Activated CD4-positive, alpha-beta T cell treated with anti-CD3 and anti-CD28 coated beads, Interleukin-2, amount 50 U/mL, for 16 hours (primary cell): Measurements from ENCODE around the gene CACNA1H.

Experiments
- DNase-seq: peaks from one replicate; pipeline ENCODE4 v3.0.0-alpha.2; 2020

CACNA1H gene

GRCh38 chr16:1152651-1153259 lies at the start of gene CACNA1H:
Gene CACNA1H (plus strand): TSS chr16:1153106. CDS start chr16:1153738, 632 bp downstream.
- DNase-seq = peak; percentile 31

GRCh38 chr16:1103636-1103980 lies 49.3 kb upstream of the CACNA1H start:
- DNase-seq = no peak

DNA sequence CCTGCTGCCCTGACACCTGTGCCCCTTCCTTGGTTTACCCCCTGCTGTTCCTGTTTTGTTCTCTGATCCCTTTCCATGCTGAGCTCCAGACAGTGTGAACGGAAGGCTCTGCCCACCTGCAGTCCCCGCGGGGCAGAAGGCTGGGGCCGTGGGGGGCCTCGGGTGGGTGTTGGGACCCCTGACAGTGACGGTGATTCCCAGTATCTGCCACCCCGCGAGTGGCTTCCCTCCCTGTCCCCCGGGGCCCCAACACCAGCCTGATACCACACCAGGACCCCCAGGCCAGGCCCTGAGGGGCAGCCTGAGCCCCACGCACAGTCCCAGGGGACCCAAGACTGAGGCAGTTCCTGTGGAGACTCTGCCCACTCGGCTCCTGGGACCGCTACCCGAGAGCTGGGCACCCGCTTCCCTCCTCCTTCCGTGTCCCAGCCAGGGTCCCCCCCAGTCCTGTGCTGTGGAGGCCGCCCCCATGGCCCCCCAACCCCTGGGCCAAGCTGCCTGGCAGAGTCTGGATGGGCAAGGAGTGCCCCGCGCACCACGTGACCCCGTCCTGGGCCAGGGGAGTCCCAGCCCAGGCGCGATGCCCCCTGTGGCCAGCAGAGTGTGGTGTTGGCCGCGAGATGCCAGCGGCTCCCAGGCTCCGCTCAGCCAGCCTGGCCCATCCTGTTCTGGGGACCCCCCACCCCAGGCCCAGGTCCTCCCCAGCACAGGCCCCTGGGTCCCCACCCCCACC lies 46.9 kb upstream of the CACNA1H start:
- peak; percentile 16 for DNase-seq

DNA sequence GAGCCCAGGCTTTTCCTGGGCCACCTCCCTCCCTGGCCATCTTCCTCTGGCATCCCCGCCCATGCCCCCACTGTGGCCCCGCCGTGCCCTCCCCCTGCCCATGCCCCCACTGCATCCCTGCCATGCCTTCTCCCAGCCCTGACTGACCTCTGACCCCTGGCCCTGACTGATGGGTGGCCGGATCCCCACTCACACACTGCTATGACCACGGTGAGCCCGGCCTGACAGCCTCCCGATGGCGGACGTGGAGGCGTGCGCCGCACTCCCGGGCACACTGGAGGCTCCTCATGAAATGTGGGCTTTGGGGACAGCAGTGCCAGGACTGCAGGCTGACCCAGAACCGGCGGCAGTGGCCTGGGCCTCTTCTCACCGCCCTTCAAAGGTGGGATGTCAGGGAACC lies 46.2 kb upstream of the CACNA1H start:
- DNase-seq = no peak

DNA sequence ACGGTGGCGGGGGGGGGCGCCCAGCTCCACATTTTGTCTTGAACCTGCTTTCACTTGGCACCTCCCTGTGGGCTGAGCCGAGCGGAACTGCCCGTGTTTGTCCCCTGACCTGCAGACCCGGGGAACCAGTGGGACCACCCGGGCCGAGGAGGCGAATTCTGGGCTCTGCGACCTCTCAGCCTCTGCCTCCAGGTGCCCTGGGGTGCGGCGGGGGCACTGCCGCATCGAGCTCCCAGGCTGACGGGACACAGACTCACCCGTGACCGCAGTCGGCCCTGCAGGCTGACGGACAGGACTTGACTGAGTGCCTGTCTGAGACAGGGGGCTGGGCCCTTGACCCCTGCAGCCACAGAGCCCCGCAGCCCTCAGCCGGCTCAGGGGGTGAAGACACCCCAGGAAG lies 45.8 kb upstream of the CACNA1H start:
- no peak for DNase-seq

GRCh38 chr16:1107731-1108130 lies 45.2 kb upstream of the CACNA1H start:
- no peak for DNase-seq

GRCh38 chr16:1108299-1109252 lies 44.3 kb upstream of the CACNA1H start:
- DNase-seq = no peak

- DNase-seq = no peak
Measured at GRCh38 chr16:1109648-1110047, 43.3 kb upstream of the CACNA1H start.

DNA sequence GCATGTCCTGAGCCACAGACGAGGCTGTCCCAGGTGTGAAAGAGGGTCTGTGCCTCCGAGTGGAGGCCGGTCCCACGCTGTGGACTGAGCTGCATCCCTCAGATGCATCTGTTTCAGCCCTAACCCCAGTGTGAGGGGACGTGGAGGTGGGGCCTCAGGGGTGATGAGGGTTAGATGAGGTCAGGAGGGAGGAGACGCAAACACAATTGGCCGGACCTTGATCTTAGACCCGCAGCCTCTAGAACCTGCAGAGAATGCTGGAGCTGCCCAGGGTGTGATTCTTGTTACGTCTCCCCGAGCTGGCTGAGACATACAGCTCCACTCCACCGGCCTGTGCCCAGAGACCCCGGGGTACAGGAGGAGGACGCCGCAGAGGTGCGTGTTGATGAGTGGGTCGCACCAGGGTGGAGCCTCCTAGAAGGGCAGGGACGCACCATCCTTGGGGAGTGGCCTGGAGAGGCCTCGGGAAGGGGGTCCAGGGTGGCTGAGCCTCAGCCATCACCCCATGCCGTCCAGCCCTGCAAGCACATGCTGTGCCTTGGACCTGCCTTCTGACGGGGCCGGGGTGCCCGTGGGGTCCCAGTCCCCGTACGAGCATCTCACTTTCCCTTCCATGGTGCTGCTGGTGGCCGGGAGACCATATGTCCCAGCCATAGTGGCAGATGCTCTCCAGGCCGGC lies 40.3 kb upstream of the CACNA1H start:
- no peak for DNase-seq

DNA sequence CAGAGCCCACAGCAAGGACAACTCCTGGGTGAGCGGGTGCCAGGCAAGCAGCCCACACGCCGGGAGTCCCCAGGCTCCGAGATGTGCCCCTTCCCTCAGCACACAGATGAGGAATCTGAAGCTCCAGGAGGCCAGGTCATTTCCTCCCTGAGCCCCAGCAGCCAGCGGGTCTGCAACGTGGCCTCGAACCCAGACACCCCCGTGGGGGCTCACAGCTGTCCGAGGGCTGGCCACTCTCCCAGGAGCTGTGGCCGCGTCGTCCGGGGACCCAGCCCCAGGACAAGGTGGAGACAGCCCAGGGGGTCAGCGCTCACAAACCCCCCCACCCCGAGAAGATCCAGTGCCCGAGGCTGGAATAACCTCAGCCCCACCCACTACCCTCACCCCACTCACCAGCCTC lies 39.4 kb upstream of the CACNA1H start:
- no peak for DNase-seq

DNA sequence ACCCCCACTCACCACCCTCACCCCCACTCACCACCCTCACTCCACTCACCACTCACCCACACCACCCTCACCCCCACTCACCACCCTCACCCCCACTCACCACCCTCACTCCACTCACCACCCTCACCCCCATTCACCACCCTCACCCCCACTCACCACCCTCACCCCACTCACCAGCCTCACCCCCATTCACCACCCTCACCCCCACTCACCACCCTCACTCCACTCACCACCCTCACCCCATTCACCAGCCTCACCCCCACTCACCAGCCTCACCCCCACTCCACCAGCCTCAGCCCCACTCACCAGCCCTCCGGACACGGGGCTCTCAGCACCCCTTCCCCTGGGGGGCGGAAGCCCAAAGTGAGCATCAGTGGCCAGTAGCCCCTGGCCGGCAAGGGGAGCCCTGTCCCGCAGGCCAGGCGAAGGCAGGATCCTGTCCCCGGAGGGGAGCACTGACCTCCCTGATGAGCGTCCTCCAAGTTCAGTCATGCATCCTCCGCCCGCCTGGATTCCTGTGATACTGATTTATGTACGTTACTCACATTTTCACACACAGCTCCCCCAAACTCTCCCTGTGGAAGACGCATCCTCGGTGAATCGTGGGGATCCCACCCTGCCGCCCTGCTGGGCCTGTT lies 38.9 kb upstream of the CACNA1H start:
- DNase-seq = no peak

- DNase-seq = no peak
Measured at GRCh38 chr16:1116693-1117077, 36.2 kb upstream of the CACNA1H start.

DNA sequence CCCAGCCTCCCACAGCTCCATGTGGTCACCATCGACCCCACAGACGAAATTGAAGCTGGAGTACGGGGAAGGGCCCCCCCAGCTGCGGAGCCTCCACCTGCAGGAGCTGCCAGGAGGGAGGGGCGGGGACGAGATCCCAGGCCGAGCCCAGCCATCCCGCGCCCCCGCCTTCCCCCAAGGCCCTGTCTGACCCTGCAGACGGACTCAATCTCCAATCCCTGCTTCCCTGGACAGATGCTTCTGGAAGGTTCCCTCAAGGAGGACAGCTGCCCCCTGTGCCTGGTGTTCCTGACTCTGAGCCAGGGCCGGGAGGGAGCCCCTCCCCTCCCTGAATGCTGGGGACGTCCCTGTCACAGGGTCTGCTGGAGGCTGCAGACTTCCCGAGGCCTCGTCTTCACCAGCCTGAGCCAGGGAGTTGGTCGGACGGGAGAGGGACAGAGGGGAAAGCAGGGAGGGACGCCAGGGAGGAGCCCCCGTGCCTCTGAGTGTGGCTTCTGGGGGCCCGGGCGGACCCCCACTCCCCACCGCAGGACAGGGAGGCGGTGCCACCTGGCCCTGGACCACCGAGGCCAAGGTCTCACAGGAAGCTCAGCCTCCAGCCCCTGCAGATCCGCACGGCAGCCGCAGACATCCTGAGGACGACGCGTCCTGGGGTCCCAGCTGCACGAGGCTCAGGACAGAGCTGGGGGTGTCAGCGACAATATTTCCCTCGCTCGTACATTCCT lies 35.6 kb upstream of the CACNA1H start:
- no peak for DNase-seq

DNA sequence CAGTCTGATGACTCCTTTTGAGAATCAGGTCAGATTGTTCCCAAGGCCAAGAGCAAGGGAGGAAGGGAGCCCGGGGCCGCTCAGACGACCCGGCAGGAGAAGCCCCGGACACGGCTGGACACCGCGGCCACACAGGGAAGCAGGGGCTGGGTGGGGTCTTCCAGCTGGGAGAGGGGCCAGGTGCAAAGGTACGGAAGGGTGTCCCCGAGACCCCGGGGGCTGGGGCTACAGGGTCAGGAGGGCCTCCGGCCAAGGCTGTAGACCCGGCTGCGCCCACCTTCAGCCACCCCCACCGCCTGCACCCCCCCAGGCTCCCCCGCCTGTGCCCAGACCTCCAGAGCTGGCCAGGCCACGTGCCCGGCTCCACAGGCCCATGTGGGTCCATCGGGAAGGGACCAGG lies 35.0 kb upstream of the CACNA1H start:
- no peak for DNase-seq

DNA sequence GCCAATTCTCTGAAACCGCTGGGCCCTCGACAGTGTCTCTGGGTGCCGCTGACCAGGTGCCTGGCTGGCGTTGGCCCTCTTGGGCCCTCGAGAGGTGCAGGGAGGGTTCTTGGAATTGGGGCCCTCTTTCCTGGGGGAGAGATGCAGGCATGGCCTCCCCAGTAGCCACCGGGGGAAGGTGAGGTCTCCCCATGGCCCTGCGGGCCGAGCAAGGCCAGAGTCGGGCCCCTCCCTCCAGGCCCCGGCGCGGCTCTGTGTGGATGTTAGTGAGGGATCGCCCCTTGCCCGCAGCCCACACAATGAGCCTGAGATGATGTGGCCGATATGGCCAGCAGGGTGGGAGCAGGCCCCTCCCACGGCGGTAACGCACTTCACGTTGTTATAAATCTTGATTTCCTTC lies 33.8 kb upstream of the CACNA1H start:
- no peak for DNase-seq

DNA sequence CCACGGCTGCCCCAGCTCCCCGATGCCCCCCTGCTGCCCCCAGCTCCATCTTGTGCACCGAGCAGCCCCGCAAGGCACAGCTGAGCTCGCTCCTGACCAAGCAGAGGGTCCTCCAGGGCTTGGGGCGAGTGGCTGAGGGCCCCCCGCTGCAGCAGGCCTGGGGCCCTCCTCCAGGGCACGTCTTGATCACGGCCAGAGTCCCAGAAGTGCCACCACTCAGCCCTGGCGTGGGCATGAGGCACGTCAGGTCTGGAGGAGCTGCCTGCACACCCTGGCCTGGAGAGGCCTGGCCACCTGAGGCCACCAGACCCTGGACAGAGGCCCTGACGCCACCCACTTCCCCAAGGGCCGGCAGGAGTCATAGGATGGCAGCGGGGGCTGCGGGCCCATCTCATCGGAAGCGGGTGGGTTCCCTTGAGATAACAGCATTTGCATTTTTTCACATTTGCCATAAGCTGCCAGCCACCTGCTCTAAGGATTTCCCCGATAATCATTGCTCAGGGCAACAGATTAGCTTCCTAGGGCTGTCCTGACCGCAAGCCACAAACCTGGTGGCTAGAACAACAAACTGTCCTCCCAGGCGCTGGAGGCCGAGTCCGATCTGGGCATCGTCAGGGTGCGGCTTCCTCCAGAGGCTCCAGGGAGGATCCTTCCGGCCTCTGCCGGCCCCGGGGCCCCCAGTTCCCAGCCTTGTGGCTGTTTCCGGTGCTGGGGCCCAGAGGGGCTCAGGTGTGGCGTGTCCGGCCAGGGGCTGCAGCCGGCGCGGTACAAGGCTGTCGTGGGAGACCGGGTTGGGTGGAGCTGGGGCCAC lies 32.9 kb upstream of the CACNA1H start:
- no peak for DNase-seq

DNA sequence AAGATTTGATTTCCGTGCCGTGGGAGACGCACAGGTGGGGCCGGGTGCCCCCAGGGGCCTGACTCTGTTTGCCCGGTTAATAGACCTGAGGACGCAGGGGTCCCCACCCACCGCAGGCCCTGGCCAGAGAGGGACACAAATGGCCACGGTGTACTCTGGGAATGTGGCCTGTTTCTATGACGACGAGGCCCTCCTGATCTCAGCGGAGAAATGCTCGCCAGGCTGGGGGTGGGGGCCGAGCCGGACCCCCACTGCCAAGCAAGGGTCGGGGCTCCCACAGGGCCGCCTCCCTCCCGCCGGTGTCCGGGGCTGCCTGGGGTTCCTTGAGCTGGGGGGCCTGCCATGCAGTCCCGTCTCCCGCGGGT lies 32.3 kb upstream of the CACNA1H start:
- no peak for DNase-seq

GRCh38 chr16:1121009-1121408 lies 31.9 kb upstream of the CACNA1H start:
- no peak for DNase-seq

DNA sequence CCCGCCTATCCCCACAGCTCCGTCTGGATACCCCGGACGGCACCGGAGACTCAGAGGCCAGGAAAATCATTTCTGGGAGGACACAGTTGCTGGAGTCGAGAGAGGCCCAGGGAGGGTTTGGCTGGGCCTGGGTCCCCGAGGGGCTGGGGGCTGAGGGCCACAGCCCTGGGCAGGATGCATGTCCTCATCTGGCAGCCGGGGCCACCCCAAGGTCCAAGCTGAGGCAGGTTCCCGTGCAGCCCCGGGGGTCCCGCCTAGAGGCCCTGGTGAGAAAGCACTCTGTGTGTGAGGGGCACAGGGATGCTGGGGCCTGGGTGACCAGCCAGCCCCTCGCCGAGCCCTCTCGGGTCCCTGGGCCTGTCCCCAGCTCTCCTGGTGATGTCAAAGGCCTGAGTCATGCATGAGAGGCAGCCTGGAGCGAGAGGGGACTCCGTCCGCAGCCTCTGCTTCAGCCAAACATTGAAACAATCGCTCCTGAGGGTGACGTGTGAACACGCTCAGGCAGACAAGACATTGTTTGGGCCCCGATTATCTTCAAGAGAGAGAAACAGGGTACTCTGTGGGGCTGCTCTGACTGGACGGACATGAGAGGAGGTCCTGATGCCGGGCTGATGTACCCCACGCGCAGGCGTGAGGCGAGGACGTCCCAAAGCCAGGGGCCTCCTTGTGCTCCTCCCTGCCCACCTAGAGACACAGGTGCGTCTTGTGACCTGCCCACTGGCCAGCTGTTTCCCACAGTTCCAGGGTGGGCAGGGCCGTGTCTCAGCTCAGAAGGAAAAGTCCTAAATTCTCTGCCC lies 31.1 kb upstream of the CACNA1H start:
- DNase-seq = no peak

DNA sequence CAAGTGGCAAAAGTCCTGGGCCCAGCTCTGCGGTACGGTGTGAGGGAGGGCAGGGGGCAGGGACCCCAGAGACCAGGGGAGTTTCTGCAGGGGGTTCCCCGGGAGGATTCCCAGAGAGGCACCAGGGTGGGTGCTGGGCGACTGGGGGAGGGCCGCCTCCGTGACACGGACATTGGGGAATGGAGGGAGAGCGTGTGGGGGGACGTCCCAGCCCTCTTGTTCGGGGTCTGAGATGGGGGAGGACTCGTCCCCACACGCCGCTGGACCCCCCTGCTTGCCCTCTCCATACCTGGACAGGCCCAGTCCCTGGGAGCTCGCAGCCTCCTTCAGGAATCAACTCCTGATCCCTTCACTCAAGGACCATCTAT lies 30.5 kb upstream of the CACNA1H start:
- no peak for DNase-seq
